AG09309 (cell line): ENCODE results near the gene PLPP4.

Source experiments
- DNase-seq: peaks from one replicate; pipeline ENCODE4 v3.0.0-alpha.2; 2010; ENCODE audit warnings: low read depth
- H3K4me3 ChIP-seq: 2 replicates; pipeline ENCODE4 v1.5.1; 2011; ENCODE audit warnings: mild to moderate bottlenecking, low read depth, low read length, moderate library complexity; ENCODE audit not compliant: control insufficient read depth
- CTCF ChIP-seq: IDR thresholded peaks from 2 replicates; pipeline ENCODE4 v1.5.1; 2011; ENCODE audit warnings: mild to moderate bottlenecking, low read depth, low read length, inconsistent platforms; ENCODE audit not compliant: insufficient read depth, control insufficient read depth; ENCODE audit errors: missing control alignments

PLPP4 gene

GRCh38 chr10:120559800-120560199, 102.8 kb downstream of the PLPP4 start:
- no peak for TF ChIP-seq CTCF
- DNase-seq: no peak
- no peak overlapping the region for H3K4me3 ChIP-seq

- no peak for DNase-seq
- H3K4me3 ChIP-seq: no peak overlapping the region
- no peak for TF ChIP-seq CTCF
Observed at GRCh38 chr10:120562956-120563355, 105.9 kb downstream of the PLPP4 start.

DNA sequence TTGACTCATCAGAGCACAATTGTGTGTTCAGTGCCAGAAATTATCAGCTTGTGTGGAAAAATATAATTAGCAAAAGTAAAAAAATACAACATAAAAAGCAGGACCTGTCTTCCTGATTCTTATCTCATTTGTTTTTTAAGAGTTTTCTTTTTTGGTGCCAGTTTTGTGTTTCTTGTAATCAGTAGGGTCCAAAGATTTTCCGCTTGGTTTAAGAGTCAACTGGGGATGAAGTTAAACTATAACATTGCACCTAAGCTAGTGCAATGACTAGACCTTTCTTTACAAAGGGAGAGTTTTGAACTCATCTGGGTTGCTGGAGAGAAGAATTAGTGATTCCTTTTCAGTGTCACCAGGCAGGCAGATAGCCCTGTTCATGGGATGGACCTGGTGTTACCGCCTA, 113.4 kb downstream of the PLPP4 start:
- DNase-seq: no peak
- no peak overlapping the region for H3K4me3 ChIP-seq
- no peak for TF ChIP-seq CTCF

DNA sequence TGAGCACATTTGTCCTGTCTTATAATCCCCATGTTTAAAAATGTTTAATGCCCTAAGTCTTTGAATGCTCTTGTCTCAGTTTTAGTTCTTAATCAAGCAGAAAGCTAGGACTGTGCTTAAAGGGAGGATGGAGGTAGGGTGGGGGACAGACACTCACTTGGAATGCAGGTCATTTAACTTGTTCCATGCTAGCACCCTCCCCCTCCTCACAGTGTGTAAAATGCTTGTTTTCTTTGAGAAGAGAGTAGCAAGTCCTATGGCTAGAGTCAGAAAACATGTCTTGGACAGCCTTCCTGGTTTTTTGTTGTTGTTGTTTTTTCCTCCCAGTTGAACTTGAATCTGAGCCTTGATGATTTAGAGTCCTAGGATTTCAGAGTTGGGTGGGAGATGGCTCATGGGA, 114.2 kb downstream of the PLPP4 start:
- no peak for TF ChIP-seq CTCF
- DNase-seq: no peak

DNA sequence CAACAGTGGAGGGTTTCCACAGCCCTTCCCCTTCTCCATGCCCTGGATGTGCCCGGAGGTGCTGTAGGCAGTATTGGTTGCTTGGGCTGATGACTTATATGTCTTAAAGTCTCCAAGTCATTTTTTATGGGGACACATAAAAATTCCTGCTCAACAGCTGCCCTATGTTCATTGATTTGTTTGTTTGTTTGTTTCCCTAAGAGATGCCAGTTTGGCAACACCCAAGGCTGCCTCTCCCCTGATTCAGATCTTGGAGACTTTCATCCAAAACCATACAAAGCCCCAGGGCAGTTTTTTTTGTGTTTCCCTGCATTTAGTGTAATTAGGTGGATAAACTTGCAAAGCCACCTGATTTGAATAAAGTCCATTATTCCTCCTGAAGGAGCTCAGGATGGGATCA, 115.3 kb downstream of the PLPP4 start:
- DNase-seq: no peak
- TF ChIP-seq CTCF: no peak
- H3K4me3 ChIP-seq: no peak overlapping the region

More for the DNA sequence above, 114.2 kb downstream of the PLPP4 start:
- H3K4me3 ChIP-seq: no peak overlapping the region

GRCh38 chr10:120573355-120573754, 116.3 kb downstream of the PLPP4 start:
- no peak overlapping the region for H3K4me3 ChIP-seq
- DNase-seq: no peak
- TF ChIP-seq CTCF: no peak

DNA sequence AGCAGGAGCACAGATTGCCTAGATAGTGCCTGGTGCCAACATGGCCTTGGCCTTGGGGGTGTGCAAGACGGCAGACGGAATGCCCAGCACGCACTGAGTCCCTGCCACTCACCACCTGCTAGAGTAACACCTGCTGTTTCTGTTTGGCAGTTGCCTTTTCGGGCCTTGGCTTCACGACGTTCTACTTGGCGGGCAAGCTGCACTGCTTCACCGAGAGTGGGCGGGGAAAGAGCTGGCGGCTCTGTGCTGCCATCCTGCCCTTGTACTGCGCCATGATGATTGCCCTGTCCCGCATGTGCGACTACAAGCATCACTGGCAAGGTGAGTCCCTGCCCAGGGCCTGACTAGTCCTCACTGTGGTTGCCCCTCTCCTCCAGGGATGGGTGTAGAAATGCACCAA, 118.0 kb downstream of the PLPP4 start:
- TF ChIP-seq CTCF: no peak
- DNase-seq: no peak

More for the DNA sequence above, 118.0 kb downstream of the PLPP4 start:
- H3K4me3 ChIP-seq: no peak overlapping the region
